Nephron (organoid): ENCODE measurements around the gene ATP2A1.

Source experiments
- H3K27ac Mint-ChIP-seq, 3 experiments: 2 replicates each; pipeline ENCODE4 v1.8.0; 2020; ENCODE audit warnings: mixed read lengths in 3 of 3, mild to moderate bottlenecking in 2 of 3, moderate library complexity in 1 of 3
- H3K27me3 Mint-ChIP-seq: 2 replicates; pipeline ENCODE4 v1.8.0; 2021; ENCODE audit warnings: low read depth, mild to moderate bottlenecking, moderate library complexity, mixed read lengths
- H3K36me3 Mint-ChIP-seq: 2 replicates; pipeline ENCODE4 v1.8.0; 2020; ENCODE audit warnings: low read depth, mixed read lengths
- H3K4me1 Mint-ChIP-seq: 2 replicates; pipeline ENCODE4 v1.8.0; 2020; ENCODE audit warnings: mixed read lengths
- H3K4me3 Mint-ChIP-seq, 3 experiments: 2 replicates each; pipeline ENCODE4 v1.8.0; 2020; ENCODE audit warnings: mild to moderate bottlenecking in 3 of 3, mixed read lengths in 3 of 3, moderate library complexity in 2 of 3
- H3K9me3 Mint-ChIP-seq: 2 replicates; pipeline ENCODE4 v1.8.0; 2020; ENCODE audit warnings: mixed read lengths
- TF ChIP-seq, protein P1 (sequence below), 3 experiments: fragments of 200-600 bp; sonication (generic); IDR thresholded peaks; one replicate each; pipeline ENCODE4 v1.5.0; 2021; ENCODE audit warnings: antibody characterized with exemption in 3 of 3; ENCODE audit not compliant: unreplicated experiment in 3 of 3

ATP2A1 gene

DNA sequence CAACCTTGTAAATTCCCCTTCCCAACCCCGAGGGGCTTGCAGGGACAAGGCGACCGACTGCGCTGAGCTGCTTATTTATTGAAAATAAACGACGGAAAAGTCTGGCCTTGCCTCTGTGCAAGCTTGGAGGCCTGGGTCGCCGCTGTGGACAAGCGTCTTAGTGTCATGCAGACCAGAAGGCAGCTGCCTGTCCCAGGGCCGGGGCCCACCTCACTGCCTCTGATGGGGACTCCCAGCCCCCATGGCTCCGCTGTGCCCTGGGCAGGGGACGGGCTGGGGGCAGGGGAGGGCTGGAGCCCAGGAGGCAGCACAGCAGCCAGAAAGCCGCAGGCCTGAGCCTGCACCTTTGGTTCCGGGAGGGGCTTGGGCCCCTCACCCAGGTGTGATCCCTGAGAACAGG, 26.1 kb downstream of the ATP2A1 start:
- Mint-ChIP-seq H3K4me3 (no peak overlapping the region), H3K9me3 (no peaks in the 10 kb centered on the region), H3K4me1 (no peaks in the 10 kb centered on the region), H3K27ac (no peak overlapping the region), H3K27me3 (no peaks in the 10 kb centered on the region), H3K36me3 (no peaks in the 10 kb centered on the region)
- TF ChIP-seq, protein P1, sequence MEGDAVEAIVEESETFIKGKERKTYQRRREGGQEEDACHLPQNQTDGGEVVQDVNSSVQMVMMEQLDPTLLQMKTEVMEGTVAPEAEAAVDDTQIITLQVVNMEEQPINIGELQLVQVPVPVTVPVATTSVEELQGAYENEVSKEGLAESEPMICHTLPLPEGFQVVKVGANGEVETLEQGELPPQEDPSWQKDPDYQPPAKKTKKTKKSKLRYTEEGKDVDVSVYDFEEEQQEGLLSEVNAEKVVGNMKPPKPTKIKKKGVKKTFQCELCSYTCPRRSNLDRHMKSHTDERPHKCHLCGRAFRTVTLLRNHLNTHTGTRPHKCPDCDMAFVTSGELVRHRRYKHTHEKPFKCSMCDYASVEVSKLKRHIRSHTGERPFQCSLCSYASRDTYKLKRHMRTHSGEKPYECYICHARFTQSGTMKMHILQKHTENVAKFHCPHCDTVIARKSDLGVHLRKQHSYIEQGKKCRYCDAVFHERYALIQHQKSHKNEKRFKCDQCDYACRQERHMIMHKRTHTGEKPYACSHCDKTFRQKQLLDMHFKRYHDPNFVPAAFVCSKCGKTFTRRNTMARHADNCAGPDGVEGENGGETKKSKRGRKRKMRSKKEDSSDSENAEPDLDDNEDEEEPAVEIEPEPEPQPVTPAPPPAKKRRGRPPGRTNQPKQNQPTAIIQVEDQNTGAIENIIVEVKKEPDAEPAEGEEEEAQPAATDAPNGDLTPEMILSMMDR (IDR thresholded peaks at IDR 0.05; ENCODE audit: unreplicated experiment in 3 of 3): no peak

GRCh38 chr16:28904828-28905227, 26.5 kb downstream of the ATP2A1 start:
- no peaks in the 10 kb centered on the region for H3K27me3 Mint-ChIP-seq
- H3K9me3 Mint-ChIP-seq: no peaks in the 10 kb centered on the region
- TF ChIP-seq, protein P1 (IDR thresholded peaks at IDR 0.05; ENCODE audit: unreplicated experiment in 3 of 3): no peak
- H3K27ac Mint-ChIP-seq: no peak overlapping the region
- no peaks in the 10 kb centered on the region for H3K4me1 Mint-ChIP-seq
- no peak overlapping the region for H3K4me3 Mint-ChIP-seq
- H3K36me3 Mint-ChIP-seq: no peaks in the 10 kb centered on the region

GRCh38 chr16:28905229-28905754, 27.0 kb downstream of the ATP2A1 start:
- no peaks in the 10 kb centered on the region for H3K9me3 Mint-ChIP-seq
- H3K4me1 Mint-ChIP-seq: no peaks in the 10 kb centered on the region
- TF ChIP-seq, protein P1 (IDR thresholded peaks at IDR 0.05; ENCODE audit: unreplicated experiment in 3 of 3): no peak
- peaks cover 3% of the 10 kb centered on the region for H3K36me3 Mint-ChIP-seq
- no peak overlapping the region for H3K27ac Mint-ChIP-seq
- H3K4me3 Mint-ChIP-seq: no peak overlapping the region
- H3K27me3 Mint-ChIP-seq: no peaks in the 10 kb centered on the region

GRCh38 chr16:28905800-28906372, 27.6 kb downstream of the ATP2A1 start:
- no peaks in the 10 kb centered on the region for H3K9me3 Mint-ChIP-seq
- H3K4me3 Mint-ChIP-seq: no peak overlapping the region
- TF ChIP-seq, protein P1 (IDR thresholded peaks at IDR 0.05; ENCODE audit: unreplicated experiment in 3 of 3): no peak
- no peaks in the 10 kb centered on the region for H3K27me3 Mint-ChIP-seq
- no peaks in the 10 kb centered on the region for H3K4me1 Mint-ChIP-seq
- peaks cover 3% of the 10 kb centered on the region for H3K36me3 Mint-ChIP-seq
- H3K27ac Mint-ChIP-seq: no peak overlapping the region

DNA sequence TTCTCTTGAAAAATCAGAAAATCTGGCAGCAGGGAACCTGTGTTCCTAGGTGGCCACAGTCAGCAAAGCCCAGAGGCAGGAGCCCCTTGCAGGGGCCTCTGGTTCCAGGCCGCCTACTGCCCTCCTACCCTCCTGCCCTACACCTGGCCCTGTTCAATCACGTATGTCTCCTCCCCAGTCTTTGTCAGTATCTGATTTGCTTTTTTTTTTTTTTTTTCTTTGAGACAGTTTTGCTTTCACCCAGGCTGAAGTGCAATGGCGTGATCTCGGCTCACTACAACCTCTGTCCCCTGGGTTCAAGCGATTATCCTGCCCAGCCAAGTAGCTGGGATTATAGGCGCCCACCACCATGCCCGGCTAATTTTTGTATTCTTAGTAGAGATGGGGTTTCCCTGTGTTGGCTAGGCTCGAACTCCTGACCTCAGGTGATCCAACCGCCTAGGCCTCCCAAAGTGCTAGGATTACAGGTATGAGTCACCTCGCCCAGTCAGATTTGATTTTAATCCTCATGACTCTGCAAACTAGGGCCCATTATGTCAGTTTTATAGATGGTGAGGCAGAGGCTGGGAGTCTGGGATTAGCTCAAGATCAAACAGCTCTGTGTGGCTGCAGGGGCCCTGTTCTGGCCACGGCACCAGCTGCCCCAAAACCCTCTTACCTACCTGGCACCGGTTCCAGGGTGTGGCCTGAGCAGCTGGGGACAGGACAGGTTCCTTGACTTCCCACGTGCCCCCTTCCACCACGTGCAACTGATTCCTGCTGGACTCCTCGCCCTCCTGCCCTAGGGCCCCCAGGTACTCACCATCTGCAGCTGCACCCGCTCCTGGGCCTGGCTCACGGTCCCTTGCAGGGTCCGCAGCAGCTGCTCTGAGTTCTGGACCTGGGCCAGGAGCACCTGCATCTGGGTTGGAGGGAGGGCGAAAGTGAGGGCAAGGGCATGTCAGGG, 32.1 kb downstream of the ATP2A1 start:
- peak overlapping the region in 1 of 3 experiments; percentile 62 for H3K27ac Mint-ChIP-seq

More for the DNA sequence above, 32.1 kb downstream of the ATP2A1 start:
- TF ChIP-seq, protein P1 (IDR thresholded peaks at IDR 0.05; ENCODE audit: unreplicated experiment in 3 of 3): no peak
- Mint-ChIP-seq H3K4me1 (no peaks in the 10 kb centered on the region), H3K9me3 (no peaks in the 10 kb centered on the region), H3K27me3 (no peaks in the 10 kb centered on the region), H3K36me3 (peaks cover 24% of the 10 kb centered on the region), H3K4me3 (no peak overlapping the region)
